Measurements from ENCODE around the gene ITGB3BP.

DNA sequence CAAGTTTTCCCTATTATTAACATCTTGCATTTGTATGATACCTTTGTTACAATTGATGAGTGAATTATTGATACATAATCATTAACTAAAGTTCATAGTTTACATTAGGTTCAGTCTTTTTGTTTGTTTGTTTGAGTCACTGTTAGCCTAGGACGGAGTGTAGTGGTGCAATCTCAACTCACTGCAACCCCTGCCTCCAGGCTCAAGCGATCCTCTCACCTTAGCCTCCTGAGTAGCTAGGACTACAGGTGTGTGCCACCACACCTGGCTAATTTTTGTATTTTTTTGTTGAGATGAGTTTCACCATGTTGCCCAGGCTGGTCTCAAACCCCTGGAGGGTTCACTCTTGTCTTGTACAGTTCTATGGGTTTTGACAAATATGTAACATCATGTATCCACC, 36.3 kb upstream of the ITGB3BP start:
- TF ChIP-seq POLR2A (IDR thresholded peaks at IDR 0.05), result no peak
- no peak for TF ChIP-seq CTCF (IDR thresholded peaks at IDR 0.05)

All from body of pancreas (tissue), 4 donors.